SHP77 treated with DMSO at 0.1 percent for 48 hours (cell line): ENCODE results near the gene KBTBD6.
"Not testable (repeated sequence)": the region's sequence is repeated elsewhere in the genome, so short reads cannot be mapped to it uniquely, and the experiment has no call there.

Source experiments
- DNase-seq: peaks from one replicate; lab custom pipeline; 2025; lab: John Stamatoyannopoulos, UW

Gene KBTBD6

GRCh38 chr13:41131660-41132511 is 716 bp downstream of the KBTBD6 start:
- DNase-seq: not testable (repeated sequence)

- DNase-seq: not testable (repeated sequence)
These were observed 1.4 kb downstream of the KBTBD6 start for GRCh38 chr13:41131189-41131588.

DNA sequence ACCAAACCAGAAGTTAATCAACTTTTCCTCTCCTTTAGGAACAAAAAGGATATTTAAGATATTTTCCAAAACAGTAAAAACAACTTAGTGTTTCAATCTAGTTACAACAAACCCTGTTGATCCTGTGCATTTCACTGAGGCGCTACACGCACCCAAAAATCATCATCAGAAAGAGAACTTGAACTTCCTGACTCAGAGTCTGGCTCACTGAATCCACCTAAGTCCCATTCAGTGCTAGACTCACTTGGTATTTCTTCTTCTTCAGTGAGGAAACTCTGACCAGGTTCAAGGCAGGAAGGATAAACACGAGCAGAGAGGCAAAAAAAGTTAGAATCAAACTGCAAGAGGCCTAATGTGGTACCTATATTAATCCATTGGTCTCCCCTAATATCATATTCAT is 2.2 kb downstream of the KBTBD6 start:
- no peak for DNase-seq

GRCh38 chr13:41127701-41128100 is 4.9 kb downstream of the KBTBD6 start:
- DNase-seq: no peak

- DNase-seq: no peak
These were observed 9.8 kb downstream of the KBTBD6 start for GRCh38 chr13:41122838-41123237.

- DNase-seq: no peak
These were observed 14.7 kb downstream of the KBTBD6 start for GRCh38 chr13:41117869-41118268.

- DNase-seq: no peak
These were observed 21.1 kb downstream of the KBTBD6 start for GRCh38 chr13:41111454-41111853.

DNA sequence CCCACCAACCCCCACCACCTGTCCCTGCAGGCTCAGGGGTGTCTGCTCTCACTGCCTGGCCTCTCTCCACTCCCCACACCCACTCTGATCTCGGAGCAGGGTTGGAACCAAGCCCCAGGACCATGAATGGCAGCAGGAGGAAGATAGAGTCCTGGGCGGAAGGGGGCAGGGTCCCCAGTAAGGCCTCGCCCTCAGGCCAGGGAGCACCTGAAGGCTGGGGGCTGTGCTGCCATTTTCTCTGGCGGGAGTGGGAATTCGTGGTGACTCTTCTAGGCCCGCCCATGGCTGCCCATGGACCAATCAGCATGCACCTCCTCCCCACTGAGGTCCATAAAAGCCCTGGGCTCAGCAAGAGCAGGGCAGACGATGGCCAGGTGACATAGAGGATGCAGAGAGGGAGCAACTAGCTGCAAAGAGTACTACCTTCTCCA is 25.0 kb downstream of the KBTBD6 start:
- DNase-seq: peak; percentile 66

DNA sequence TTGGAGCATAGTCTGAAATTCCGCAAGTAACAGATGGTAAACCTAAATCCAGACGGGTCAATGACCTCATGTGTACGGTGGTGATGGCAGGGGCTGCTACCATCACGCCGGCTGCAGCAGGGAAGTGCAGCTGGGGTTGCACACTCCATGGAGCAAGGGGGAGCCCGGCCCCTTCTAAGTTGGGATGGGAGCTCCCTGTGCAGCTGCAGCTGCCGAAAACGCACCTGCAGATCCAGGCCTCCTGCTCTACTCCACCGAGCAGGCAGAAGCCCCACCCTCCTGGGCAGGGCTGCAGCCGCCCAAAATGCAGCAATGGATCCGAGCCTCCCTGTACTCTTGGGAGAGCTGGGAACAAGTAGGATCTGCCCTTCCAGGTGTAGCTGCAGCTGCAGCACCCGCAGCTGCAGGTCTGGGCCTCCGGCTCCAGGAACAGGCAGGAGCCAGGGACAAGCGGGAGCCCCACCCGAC is 25.5 kb downstream of the KBTBD6 start:
- peak; percentile 70 for DNase-seq

- DNase-seq: no peak
These were observed 32.6 kb downstream of the KBTBD6 start for GRCh38 chr13:41099986-41100385.

DNA sequence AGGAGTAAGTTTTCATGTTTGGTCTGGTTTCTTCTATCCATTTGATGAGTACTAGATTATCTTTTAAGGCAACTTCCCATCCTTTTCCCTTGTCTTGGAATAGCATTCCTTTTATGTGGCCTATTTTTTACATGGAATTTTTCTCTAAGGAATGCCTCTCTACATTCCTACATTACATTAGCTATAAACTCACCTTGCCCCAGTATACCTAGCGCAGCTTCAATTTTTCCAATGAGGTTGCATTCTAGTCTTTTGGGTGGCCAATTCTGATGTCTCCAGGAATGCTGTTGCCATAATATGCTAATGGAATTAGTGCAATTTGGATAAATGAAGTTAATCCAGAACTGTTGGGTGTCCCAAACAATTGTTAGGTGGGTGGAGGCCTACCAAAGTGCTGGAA is 33.8 kb downstream of the KBTBD6 start:
- no peak for DNase-seq

GRCh38 chr13:41095681-41096080 is 36.9 kb downstream of the KBTBD6 start:
- DNase-seq: not testable (repeated sequence)

DNA sequence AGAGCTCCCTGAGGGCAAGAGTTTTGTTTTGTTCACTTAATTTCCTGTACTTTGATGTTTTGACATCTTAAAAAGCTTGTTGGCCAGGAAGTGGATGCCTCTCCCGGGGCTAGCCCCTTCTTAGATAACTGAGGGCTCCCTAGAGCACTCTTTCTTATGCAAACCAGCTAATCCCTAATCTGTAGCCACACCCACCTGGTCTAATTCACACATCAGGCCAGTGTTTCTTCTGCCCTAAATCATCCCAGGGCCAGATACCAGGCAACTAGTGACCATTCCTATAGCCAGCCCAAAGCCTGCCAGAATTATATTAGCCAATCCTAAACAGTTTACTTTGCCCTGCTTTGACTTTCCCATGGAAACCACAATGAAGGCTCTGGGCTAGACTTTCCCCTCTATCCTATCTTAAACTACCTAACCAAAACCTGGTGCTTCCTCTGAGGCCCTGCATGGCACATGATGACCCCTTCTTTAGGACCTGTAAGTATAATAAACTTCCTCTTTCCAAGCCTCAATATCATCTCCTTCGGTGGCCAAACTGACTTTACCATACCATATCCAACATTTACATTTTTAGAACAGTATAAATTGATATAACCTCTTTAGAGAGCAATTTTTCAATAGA is 46.5 kb downstream of the KBTBD6 start:
- DNase-seq: no peak

DNA sequence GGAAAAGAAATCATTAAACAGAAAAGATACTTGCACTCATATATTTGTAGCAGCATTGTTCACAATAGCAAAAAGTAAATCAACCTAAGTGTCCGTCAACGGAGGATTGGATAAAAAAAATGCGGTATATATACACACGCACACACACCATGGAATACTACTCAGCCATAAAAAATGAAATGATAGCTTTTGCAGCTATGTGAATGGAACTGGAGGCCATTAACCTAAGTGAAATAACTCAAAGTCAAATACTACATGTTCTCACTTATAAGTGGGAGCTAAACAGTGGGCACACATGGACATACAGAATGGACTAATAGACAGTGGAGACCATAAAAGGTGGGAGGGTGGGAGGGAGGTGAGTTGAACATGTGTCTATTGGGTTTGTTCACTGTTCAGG is 52.9 kb downstream of the KBTBD6 start:
- no peak for DNase-seq
